Esophagus squamous epithelium (tissue), 5 donors: ENCODE data around the gene PLEKHJ1. TPM values are rescaled to one million over a fixed set of nuclear protein-coding genes. Genes with fewer than 3 reads are reported as not detected.

Source experiments
- DNase-seq: peaks from one replicate; lab custom pipeline; 2025; lab: John Stamatoyannopoulos, UW
- H3K27ac ChIP-seq, 4 donors: fragments of 200-600 bp; sonication (generic); one replicate each; pipeline ENCODE4 v1.5.1; 2016 to 2019; ENCODE audit warnings: mild to moderate bottlenecking in 1 of 4
- H3K27me3 ChIP-seq, 4 donors: fragments of 200-600 bp; sonication (generic); 1 replicate in 3 of 4; 2 replicates in 1 of 4; pipeline versions ENCODE4 v1.5.1 to v1.6.0; 2017 to 2021; ENCODE audit warnings: antibody characterized with exemption in 1 of 4
- H3K36me3 ChIP-seq, 3 donors: fragments of 200-600 bp; sonication (generic); one replicate each; pipeline ENCODE4 v1.5.1; 2016 to 2019
- H3K4me1 ChIP-seq, 3 donors: fragments of 200-600 bp; sonication (generic); one replicate each; pipeline ENCODE4 v1.5.1; 2017 to 2019
- H3K4me3 ChIP-seq, 4 donors: fragments of 200-600 bp; sonication (generic); 1 replicate in 3 of 4; 2 replicates in 1 of 4; pipeline ENCODE4 v1.5.1; 2016 to 2019; ENCODE audit warnings: mild to moderate bottlenecking in 2 of 4, moderate library complexity in 1 of 4
- H3K9me3 ChIP-seq, 3 donors: fragments of 200-600 bp; sonication (generic); one replicate each; pipeline ENCODE4 v1.5.1; 2016 to 2019
- POLR2A ChIP-seq, 4 donors: fragments of 450-650 bp; IDR thresholded peaks; one replicate each; pipeline ENCODE4 v1.6.1; 2017; ENCODE audit warnings: antibody characterized with exemption in 4 of 4, mild to moderate bottlenecking in 4 of 4, moderate library complexity in 3 of 4
- WGBS, 2 donors: methylation state at CpG; one replicate each; pipeline ENCODE4 v1.1.5; 2018; 5-methylcytosine and 5-hydroxymethylcytosine counted together
- intact Hi-C: fragments of 100-400 bp; cut with DNase I; formaldehyde crosslinking; loops from one replicate; pipeline ENCODE4 v1.15.0; 2022
- total RNA-seq, 4 donors: library from RNA; depleted of rRNA; stranded (reverse); fragments of >200 nt; gene quantifications; one replicate each; pipeline ENCODE4 v1.1.0, GENCODE V29; 2016
- TF ChIP-seq, protein P1 (sequence below), 6 experiments: fragments of 450-650 bp in 4 of 6; fragments of 200-600 bp in 2 of 6; sonication (generic) in 2 of 6; IDR thresholded peaks; one replicate each; pipeline ENCODE4 v1.5.1; 2016 to 2019; ENCODE audit warnings: antibody characterized with exemption in 6 of 6, mild to moderate bottlenecking in 4 of 6, moderate library complexity in 4 of 6
- donor health status: DM: yes; HTN: yes; CAD: no.

PLEKHJ1 gene
- total RNA-seq, 4 donors from 2014 or later, result 44.8 to 56.5 (median 48.8) TPM

DNA sequence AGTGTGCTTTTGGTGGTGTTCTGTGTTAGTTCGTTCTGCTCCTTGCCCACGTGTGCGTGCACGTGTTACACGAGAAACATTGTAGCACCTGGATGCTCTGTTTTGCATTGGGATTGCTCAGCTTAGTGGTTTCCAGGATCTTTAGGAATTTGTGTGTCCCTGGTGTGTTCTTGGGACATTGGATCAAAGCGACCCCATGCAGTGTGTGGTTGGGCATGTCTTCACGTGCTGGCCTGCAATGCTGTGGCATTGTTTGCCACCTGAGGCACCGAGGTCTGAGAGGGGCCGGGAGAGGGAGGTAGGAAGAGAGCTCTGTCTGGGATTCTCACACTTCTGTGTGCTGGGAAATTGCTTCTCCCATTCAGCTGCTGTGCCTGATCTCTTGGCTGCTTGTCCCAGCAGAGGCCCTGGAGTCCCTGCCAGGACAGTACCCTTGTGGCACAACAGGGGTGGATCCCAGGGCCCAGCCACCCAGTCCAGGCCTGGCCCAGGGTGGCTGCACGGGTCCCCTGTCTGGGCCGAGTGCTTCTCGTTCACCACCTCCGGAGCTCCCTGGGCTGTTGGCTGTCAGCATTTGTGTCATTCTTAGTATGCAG lies 11.3 kb downstream of the PLEKHJ1 start:
- peaks cover 0 to 23% (median 4%) of the 10 kb centered on the region in 3 donors for H3K4me1 ChIP-seq
- H3K27ac ChIP-seq, result no peak overlapping the region
- 79 to 80% methylated on average over 8 to 9 of the region's 13 CpGs for WGBS, 2 donors
- H3K36me3 ChIP-seq, result peaks cover 37 to 100% (median 64%) of the 10 kb centered on the region in 3 donors
- intact Hi-C loops, result no loop called here
- no peak for DNase-seq
- H3K9me3 ChIP-seq, result no peaks in the 10 kb centered on the region
- H3K27me3 ChIP-seq, result no peaks in the 10 kb centered on the region
- TF ChIP-seq, protein P1, sequence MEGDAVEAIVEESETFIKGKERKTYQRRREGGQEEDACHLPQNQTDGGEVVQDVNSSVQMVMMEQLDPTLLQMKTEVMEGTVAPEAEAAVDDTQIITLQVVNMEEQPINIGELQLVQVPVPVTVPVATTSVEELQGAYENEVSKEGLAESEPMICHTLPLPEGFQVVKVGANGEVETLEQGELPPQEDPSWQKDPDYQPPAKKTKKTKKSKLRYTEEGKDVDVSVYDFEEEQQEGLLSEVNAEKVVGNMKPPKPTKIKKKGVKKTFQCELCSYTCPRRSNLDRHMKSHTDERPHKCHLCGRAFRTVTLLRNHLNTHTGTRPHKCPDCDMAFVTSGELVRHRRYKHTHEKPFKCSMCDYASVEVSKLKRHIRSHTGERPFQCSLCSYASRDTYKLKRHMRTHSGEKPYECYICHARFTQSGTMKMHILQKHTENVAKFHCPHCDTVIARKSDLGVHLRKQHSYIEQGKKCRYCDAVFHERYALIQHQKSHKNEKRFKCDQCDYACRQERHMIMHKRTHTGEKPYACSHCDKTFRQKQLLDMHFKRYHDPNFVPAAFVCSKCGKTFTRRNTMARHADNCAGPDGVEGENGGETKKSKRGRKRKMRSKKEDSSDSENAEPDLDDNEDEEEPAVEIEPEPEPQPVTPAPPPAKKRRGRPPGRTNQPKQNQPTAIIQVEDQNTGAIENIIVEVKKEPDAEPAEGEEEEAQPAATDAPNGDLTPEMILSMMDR (IDR thresholded peaks at IDR 0.05), result no peak
- no peak for TF ChIP-seq POLR2A (IDR thresholded peaks at IDR 0.05)
- no peak overlapping the region for H3K4me3 ChIP-seq

- Histone ChIP-seq H3K4me3 (no peak overlapping the region), H3K27me3 (no peaks in the 10 kb centered on the region), H3K4me1 (peaks cover 0 to 22% (median 4%) of the 10 kb centered on the region in 3 donors), H3K27ac (no peak overlapping the region), H3K36me3 (peaks cover 42 to 100% (median 59%) of the 10 kb centered on the region in 3 donors), H3K9me3 (no peaks in the 10 kb centered on the region)
- DNase-seq, result no peak
- no peak for TF ChIP-seq POLR2A (IDR thresholded peaks at IDR 0.05)
- TF ChIP-seq, protein P1 (IDR thresholded peaks at IDR 0.05), result no peak
- WGBS, 2 donors, result 75 to 94% methylated on average over 3 to 14 of the region's 14 CpGs
- intact Hi-C loops, result no loop called here
These were observed 12.2 kb downstream of the PLEKHJ1 start for GRCh38 chr19:2223959-2224358.

GRCh38 chr19:2223391-2223790 lies 12.7 kb downstream of the PLEKHJ1 start:
- DNase-seq, result no peak
- Histone ChIP-seq H3K9me3 (no peaks in the 10 kb centered on the region), H3K27ac (no peak overlapping the region), H3K4me1 (peaks cover 0 to 16% (median 4%) of the 10 kb centered on the region in 3 donors), H3K27me3 (no peaks in the 10 kb centered on the region), H3K36me3 (peaks cover 42 to 100% (median 58%) of the 10 kb centered on the region in 3 donors), H3K4me3 (no peak overlapping the region)
- intact Hi-C loops, result no loop called here
- WGBS, 2 donors, result 93 to 94% methylated on average over 2 to 9 of the region's 18 CpGs
- TF ChIP-seq POLR2A (IDR thresholded peaks at IDR 0.05), result no peak
- TF ChIP-seq, protein P1 (IDR thresholded peaks at IDR 0.05), result no peak

DNA sequence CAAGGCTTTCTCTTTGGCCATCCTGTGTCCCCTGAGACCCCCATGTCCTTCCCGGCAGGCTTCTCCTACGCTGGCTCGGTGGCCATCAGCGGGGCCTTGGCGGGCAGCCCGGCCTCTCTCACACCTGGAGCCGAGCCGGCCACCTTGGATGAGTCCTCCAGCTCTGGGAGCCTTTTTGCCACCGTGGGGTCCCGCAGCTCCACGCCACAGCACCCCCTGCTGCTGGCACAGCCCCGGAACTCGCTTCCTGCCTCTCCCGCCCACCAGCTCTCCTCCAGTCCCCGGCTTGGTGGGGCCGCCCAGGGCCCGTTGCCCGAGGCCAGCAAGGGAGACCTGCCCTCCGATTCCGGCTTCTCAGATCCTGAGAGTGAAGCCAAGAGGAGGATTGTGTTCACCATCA lies 14.2 kb downstream of the PLEKHJ1 start:
- WGBS, 2 donors, result 100% methylated on average over 1 of the region's 20 CpGs; no CpG with 5 or more reads in 1 of the 2 donors
- Histone ChIP-seq H3K27me3 (no peaks in the 10 kb centered on the region), H3K4me1 (peaks cover 0 to 1% (median under 1%) of the 10 kb centered on the region in 3 donors), H3K27ac (no peak overlapping the region), H3K4me3 (no peak overlapping the region), H3K36me3 (peaks cover 47 to 100% (median 52%) of the 10 kb centered on the region in 3 donors), H3K9me3 (no peaks in the 10 kb centered on the region)
- no peak for DNase-seq
- intact Hi-C loops, result no loop called here
- TF ChIP-seq, protein P1 (IDR thresholded peaks at IDR 0.05), result no peak
- no peak for TF ChIP-seq POLR2A (IDR thresholded peaks at IDR 0.05)

- intact Hi-C loops, result no loop called here
- Histone ChIP-seq H3K4me3 (no peak overlapping the region), H3K4me1 (no peaks in the 10 kb centered on the region), H3K9me3 (no peaks in the 10 kb centered on the region), H3K27ac (no peak overlapping the region), H3K27me3 (no peaks in the 10 kb centered on the region), H3K36me3 (peaks cover 47 to 100% (median 52%) of the 10 kb centered on the region in 3 donors)
- DNase-seq, result no peak
- no peak for TF ChIP-seq POLR2A (IDR thresholded peaks at IDR 0.05)
- TF ChIP-seq, protein P1 (IDR thresholded peaks at IDR 0.05), result no peak
- WGBS, 2 donors, result 87 to 95% methylated on average over 5 to 9 of the region's 20 CpGs
These were observed 14.8 kb downstream of the PLEKHJ1 start for GRCh38 chr19:2221250-2221831.
